Activated CD4-positive, alpha-beta T cell treated with anti-CD3 and anti-CD28 coated beads for 4 hours (primary cell): Measurements from ENCODE around the gene BSND.
A peak's percentile ranks its signal among the peaks of the same experiment; 100 is the strongest.

Experiments used
- DNase-seq, 2 donors: peaks; one replicate each; pipeline ENCODE4 v3.0.0-alpha.2; 2020

Gene BSND

GRCh38 chr1:54994355-54994990, 4.3 kb upstream of the BSND start:
- no peak for DNase-seq

DNA sequence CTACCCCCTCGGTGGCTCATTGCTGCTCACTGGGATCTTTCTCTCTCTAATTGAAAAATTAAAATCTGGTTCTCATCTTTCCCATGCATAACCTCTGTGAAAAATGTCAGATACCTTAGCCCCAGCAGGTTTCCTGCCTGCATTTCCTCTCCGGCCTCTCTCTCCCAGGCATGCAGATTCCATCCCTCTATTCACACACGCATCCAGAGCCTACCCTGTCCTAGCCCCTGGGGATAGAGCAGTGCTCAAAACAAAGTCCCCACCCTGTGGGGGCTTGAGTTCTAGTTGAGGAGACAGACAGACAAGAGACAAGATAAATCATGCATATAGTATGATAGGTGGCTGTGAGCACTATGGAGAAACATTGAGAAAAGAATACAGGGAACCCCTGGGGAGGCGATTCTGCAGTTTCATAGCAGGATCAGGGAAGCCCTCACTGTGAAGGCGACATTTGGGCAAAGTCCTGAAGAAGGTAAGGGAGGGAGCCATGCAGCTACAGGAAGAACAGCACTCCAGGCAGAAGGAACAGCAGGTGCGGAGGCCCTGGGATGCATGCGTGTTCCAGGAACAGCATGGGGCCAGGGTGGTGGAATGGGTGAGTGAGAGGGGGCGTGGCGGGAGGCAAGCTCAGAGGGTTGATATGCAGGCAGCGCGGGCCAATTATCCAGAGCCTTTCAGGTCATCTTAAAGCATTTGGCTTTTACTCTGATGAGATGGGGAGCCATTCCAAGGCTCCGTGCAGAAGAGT, 3.5 kb upstream of the BSND start:
- DNase-seq = no peak

GRCh38 chr1:54995835-54996234, 2.9 kb upstream of the BSND start:
- peak; percentile 9 to 14 for DNase-seq

DNA sequence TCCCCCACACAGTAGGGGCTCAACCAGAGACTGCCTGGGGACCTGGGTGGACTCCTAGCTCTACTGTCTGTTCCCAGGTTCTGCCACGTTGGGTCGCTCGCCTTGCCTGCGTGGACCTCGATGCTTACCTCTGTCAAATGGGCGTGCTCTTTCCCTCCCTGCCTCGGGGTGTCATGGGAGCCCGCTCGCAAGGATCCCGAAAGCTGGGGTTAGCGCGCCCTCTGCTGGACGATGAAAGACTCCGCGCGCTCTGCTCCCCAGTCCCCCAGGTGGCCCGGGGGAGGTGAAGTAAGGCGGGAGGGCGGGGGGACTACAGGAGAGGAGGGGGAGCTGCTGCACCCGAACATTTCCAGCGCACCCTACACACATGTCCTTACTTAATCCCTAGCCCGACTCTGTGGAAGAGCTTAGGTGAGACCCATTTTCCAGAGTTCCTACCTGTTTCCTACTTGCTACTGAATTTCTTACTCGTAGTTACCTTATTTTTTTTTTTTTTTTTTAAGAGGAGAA, 2.3 kb upstream of the BSND start:
- peak; percentile 68 to 75 for DNase-seq

GRCh38 chr1:54996869-54997710, 1.6 kb upstream of the BSND start:
- no peak for DNase-seq

GRCh38 chr1:54997711-54997986, 1.1 kb upstream of the BSND start:
- no peak for DNase-seq

GRCh38 chr1:54998100-54998499, 633 bp upstream of the BSND start:
- DNase-seq = no peak

GRCh38 chr1:55000110-55001085, 1.7 kb downstream of the BSND start:
- no peak for DNase-seq

- DNase-seq = no peak
Measured at GRCh38 chr1:55001311-55001710, 2.6 kb downstream of the BSND start.

- DNase-seq = no peak
Measured at GRCh38 chr1:55002686-55003085, 4.0 kb downstream of the BSND start.

- no peak for DNase-seq
Measured at GRCh38 chr1:55005351-55006140, 6.8 kb downstream of the BSND start.

DNA sequence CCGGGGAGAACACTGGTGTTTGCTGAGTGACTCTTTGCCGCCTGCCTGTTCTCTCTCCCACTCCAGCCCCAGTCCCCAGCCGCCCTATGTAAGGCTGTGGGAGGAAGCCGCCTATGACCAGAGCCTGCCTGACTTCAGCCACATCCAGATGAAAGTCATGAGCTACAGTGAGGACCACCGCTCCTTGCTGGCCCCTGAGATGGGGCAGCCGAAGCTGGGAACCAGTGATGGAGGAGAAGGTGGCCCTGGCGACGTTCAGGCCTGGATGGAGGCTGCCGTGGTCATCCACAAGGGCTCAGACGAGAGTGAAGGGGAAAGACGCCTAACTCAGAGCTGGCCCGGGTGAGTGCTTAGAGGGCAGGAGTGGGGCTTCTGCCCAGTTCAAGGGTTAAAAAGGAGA, 8.2 kb downstream of the BSND start:
- no peak for DNase-seq

DNA sequence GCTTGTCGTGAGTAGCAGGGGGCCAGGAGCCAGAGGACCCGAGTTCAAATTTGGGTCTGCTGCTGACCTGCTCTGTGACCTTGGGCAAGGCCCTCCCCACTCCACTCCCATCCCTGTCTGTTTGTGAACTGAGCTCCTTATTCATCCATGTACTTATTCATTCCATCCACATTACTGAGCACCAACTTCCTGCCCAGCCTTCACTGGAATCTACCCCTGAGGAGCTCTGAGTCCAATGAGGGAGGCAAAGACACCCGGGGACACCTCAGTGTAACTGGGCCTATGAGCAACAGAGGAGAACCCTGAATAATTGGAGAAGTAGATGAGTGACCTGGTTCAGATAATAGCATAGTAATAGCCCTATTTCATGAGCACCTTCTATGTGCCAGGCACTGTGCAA, 8.9 kb downstream of the BSND start:
- DNase-seq = no peak

DNA sequence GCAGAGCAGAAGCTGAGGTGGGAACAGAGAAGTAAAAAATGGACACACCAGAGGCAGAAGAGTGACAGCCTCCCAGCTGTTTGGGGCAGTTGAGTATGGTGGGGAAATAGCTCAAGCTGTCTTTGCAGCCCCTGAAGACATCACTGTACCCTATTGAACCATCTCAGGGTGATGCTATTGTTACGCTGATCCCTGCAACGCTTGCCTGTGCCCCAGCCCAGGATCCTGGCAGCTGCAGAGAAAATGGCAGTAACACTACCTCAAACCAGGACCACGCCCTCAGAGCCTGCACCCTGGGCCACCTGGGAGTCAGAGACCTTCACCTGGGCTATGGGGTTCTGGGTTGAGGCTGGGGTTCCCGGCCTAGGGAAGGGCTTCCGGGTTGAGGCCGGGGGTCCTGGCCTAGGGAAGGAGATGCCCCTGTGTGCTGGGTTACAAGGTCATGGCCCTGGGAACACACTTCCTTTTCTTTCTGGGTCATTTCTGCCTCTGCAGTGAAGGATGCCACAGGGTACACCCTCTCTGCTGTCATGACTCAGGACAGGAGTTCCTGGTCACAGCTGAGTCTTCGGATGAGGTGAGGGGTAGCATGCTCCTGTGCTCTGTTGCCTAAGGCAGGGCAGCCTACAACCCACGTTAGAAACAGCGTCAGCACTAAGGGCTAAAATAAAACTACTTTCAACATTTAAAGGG, 11.6 kb downstream of the BSND start:
- no peak for DNase-seq

DNA sequence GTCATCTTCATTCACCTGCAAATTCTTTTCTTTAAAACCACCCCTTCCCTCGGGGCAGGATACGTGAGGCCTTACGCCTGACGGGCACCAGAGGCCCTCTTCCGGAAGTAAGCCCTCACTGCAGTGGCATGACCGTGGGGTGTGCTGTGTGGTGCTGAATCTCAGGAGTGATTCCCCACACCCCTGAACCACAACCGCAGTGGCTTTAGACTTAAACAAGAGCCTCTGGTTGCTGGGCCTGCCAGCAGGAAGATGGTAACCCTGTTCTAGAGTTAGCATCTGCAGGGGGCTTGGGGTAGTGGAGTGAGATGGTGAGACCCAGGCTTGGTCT, 12.1 kb downstream of the BSND start:
- DNase-seq = no peak

DNA sequence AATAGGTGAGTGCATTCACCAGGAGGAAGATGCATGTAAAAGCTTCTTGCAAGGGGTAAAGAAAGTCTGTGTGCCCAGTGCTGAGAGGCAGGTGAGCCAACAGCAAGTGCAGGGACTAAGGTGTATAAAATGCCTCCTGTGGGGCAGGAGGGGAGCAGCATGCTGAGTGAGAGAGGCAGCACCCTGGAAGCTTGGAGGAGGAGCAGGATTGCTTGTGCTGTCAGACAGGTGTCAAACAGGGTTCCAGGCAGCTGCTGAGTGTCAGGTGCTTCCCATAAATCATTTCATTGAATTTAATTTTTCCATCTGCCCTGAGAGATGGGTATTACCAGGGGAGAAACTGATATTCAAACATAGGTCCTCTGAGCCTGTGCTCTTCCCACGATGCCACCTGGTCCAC, 13.9 kb downstream of the BSND start:
- no peak for DNase-seq

- no peak for DNase-seq
Measured at GRCh38 chr1:55015123-55015522, 16.4 kb downstream of the BSND start.

GRCh38 chr1:55015731-55016620, 17.2 kb downstream of the BSND start:
- DNase-seq = no peak

DNA sequence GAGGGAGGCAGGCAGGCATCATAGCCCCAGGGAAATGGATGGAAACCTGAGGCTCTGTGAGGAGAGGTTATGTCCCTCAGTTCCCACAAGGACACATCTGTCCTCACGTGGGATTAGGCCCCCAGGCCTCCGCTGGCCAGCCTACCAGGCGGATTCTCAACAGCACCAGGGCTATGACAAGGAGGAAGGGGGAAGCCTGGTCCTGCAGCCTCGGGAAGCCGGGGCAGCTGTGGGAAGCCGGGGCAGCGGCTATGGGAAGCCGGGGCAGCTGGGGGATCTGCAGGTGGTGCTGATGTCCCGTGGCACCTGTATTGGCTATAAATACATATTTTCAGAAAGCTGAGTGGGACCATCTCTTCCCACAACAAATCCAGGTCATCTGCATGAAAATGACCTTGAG, 19.7 kb downstream of the BSND start:
- no peak for DNase-seq

GRCh38 chr1:55021942-55022546, 23.3 kb downstream of the BSND start:
- peak; percentile 41 to 57 for DNase-seq
